ENCODE data around the gene UGP2. TPM values are rescaled to one million over a fixed set of nuclear protein-coding genes. Genes with fewer than 3 reads are reported as not detected.

UGP2 gene
- polyA plus RNA-seq, 2 donors, result 75.3 to 79.9 TPM

DNA sequence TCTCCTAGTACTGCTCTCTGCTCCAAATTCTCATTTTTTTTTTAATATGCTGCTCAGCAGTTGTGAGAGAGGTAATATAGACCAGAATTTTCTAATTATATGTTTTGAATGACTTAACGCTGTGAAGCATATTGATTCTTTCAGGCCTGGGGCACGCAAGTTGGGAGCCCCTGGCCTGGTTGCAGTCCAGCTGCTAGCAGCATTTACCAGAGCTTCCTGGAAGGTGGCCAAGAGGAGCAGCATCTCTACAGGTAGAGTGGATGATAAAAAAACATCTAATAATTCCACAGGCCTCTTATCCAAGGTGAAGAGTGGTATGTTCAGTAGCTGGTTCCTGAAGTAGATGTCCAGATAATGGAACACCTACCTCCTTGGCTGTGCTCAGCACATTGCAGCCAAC, 7.3 kb upstream of the UGP2 start:
- Histone ChIP-seq H3K27me3 (ENCODE audit: control insufficient read depth in 1 of 2, insufficient read depth in 2 of 2, low read length in 2 of 2) (no peaks in the 10 kb centered on the region), H3K4me1 (ENCODE audit: control insufficient read depth in 2 of 2, insufficient read depth in 2 of 2, low read length in 1 of 2) (no peaks in the 10 kb centered on the region), H3K4me3 (ENCODE audit: low read depth in 1 of 2, low read length in 2 of 2) (no peak overlapping the region), H3K9me3 (ENCODE audit: control insufficient read depth in 2 of 2, insufficient read depth in 1 of 2, low read depth in 1 of 2, low read length in 1 of 2) (no peaks in the 10 kb centered on the region), H3K27ac (ENCODE audit: low read depth in 2 of 2, low read length in 1 of 2) (no peak overlapping the region), H3K36me3 (ENCODE audit: control insufficient read depth in 2 of 2, insufficient read depth in 2 of 2, low read length in 1 of 2) (no peaks in the 10 kb centered on the region)
- WGBS, 2 donors, result 93 to 97% methylated on average over 2 of the region's 2 CpGs

GRCh38 chr2:63837036-63837594, 4.6 kb upstream of the UGP2 start:
- H3K9me3 ChIP-seq (ENCODE audit: control insufficient read depth in 2 of 2, insufficient read depth in 1 of 2, low read depth in 1 of 2, low read length in 1 of 2), result no peaks in the 10 kb centered on the region
- H3K4me1 ChIP-seq (ENCODE audit: control insufficient read depth in 2 of 2, insufficient read depth in 2 of 2, low read length in 1 of 2), result no peaks in the 10 kb centered on the region
- no peak overlapping the region for H3K4me3 ChIP-seq (ENCODE audit: low read depth in 1 of 2, low read length in 2 of 2)
- no peaks in the 10 kb centered on the region for H3K36me3 ChIP-seq (ENCODE audit: control insufficient read depth in 2 of 2, insufficient read depth in 2 of 2, low read length in 1 of 2)
- WGBS, 2 donors, result 66 to 69% methylated on average over 2 of the region's 2 CpGs
- no peaks in the 10 kb centered on the region for H3K27me3 ChIP-seq (ENCODE audit: control insufficient read depth in 1 of 2, insufficient read depth in 2 of 2, low read length in 2 of 2)
- peak overlapping the region in 1 of 2 donors; percentile 26 for H3K27ac ChIP-seq (ENCODE audit: low read depth in 2 of 2, low read length in 1 of 2)

GRCh38 chr2:63840081-63840784, 1.5 kb upstream of the UGP2 start:
- H3K36me3 ChIP-seq (ENCODE audit: control insufficient read depth in 2 of 2, insufficient read depth in 2 of 2, low read length in 1 of 2), result no peaks in the 10 kb centered on the region

DNA sequence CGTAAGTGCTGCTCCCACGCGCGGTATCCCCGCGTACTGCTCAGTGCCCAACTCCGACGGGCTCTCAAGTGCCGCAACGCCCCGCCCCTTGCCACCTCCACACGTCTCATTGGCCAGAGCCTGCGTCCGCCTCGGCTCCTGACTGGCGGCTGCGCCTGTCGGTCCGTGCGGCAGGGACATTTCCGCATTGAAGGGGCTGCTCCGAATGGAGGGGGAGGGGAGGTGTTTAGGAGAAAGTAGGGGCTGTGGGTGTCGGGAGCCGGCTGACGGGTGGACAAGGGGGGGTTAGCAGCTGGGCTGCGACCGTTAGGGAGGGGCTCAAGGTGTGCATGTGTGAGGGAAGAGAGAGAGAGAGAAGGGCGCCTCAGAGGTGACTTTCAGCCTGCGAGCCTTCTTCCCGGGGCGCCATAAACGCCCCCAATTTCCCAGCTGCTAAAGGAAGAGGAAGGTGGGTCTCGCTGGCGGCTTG, 877 bp upstream of the UGP2 start:
- WGBS, 2 donors, result 0% methylated on average over 33 to 34 of the region's 34 CpGs
- Histone ChIP-seq H3K9me3 (ENCODE audit: control insufficient read depth in 2 of 2, insufficient read depth in 1 of 2, low read depth in 1 of 2, low read length in 1 of 2) (no peaks in the 10 kb centered on the region), H3K4me1 (ENCODE audit: control insufficient read depth in 2 of 2, insufficient read depth in 2 of 2, low read length in 1 of 2) (peaks cover 0 to 4% of the 10 kb centered on the region in 2 donors), H3K27ac (ENCODE audit: low read depth in 2 of 2, low read length in 1 of 2) (peak overlapping the region; percentile 97 to 99), H3K27me3 (ENCODE audit: control insufficient read depth in 1 of 2, insufficient read depth in 2 of 2, low read length in 2 of 2) (no peaks in the 10 kb centered on the region), H3K4me3 (ENCODE audit: low read depth in 1 of 2, low read length in 2 of 2) (peak overlapping the region; percentile 62 to 97), H3K36me3 (ENCODE audit: control insufficient read depth in 2 of 2, insufficient read depth in 2 of 2, low read length in 1 of 2) (no peaks in the 10 kb centered on the region)

More at GRCh38 chr2:63840081-63840784, 1.5 kb upstream of the UGP2 start:
- H3K9me3 ChIP-seq (ENCODE audit: control insufficient read depth in 2 of 2, insufficient read depth in 1 of 2, low read depth in 1 of 2, low read length in 1 of 2), result no peaks in the 10 kb centered on the region
- no peaks in the 10 kb centered on the region for H3K27me3 ChIP-seq (ENCODE audit: control insufficient read depth in 1 of 2, insufficient read depth in 2 of 2, low read length in 2 of 2)
- peaks cover 0 to 4% of the 10 kb centered on the region in 2 donors for H3K4me1 ChIP-seq (ENCODE audit: control insufficient read depth in 2 of 2, insufficient read depth in 2 of 2, low read length in 1 of 2)
- 7 to 11% methylated on average over 24 of the region's 24 CpGs for WGBS, 2 donors
- peak overlapping the region; percentile 62 to 97 for H3K4me3 ChIP-seq (ENCODE audit: low read depth in 1 of 2, low read length in 2 of 2)
- peak overlapping the region; percentile 66 to 99 for H3K27ac ChIP-seq (ENCODE audit: low read depth in 2 of 2, low read length in 1 of 2)

- Histone ChIP-seq H3K4me3 (ENCODE audit: low read depth in 1 of 2, low read length in 2 of 2) (peak overlapping the region; percentile 62 to 97), H3K9me3 (ENCODE audit: control insufficient read depth in 2 of 2, insufficient read depth in 1 of 2, low read depth in 1 of 2, low read length in 1 of 2) (no peaks in the 10 kb centered on the region), H3K27me3 (ENCODE audit: control insufficient read depth in 1 of 2, insufficient read depth in 2 of 2, low read length in 2 of 2) (no peaks in the 10 kb centered on the region), H3K36me3 (ENCODE audit: control insufficient read depth in 2 of 2, insufficient read depth in 2 of 2, low read length in 1 of 2) (no peaks in the 10 kb centered on the region), H3K4me1 (ENCODE audit: control insufficient read depth in 2 of 2, insufficient read depth in 2 of 2, low read length in 1 of 2) (peaks cover 0 to 4% of the 10 kb centered on the region in 2 donors), H3K27ac (ENCODE audit: low read depth in 2 of 2, low read length in 1 of 2) (peak overlapping the region; percentile 95 to 97)
- 2 to 5% methylated on average over 24 of the region's 24 CpGs for WGBS, 2 donors
Measured at GRCh38 chr2:63842149-63843061, 709 bp downstream of the UGP2 start.

DNA sequence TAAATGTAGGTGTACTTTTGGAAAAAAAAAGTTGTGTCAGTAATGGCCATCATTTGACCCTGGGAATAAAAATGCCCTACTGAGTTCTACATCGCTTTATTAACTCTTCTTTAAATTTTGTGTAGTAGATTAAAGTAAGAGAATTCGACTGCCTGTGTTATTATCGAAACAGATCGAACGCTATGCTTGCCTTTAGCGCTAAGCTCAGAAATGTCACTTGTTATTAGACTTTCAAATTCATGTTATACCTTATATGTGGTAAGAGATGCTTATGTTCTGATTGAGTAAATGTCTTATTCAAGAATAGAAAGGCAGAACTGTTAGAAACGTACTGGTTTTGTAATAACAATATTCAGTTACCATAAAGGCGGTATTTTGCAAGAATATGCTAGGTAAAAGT, 1.4 kb downstream of the UGP2 start:
- H3K4me3 ChIP-seq (ENCODE audit: low read depth in 1 of 2, low read length in 2 of 2), result peak overlapping the region; percentile 62 to 97
- no peaks in the 10 kb centered on the region for H3K9me3 ChIP-seq (ENCODE audit: control insufficient read depth in 2 of 2, insufficient read depth in 1 of 2, low read depth in 1 of 2, low read length in 1 of 2)
- WGBS, 2 donors, result 66 to 67% methylated on average over 8 of the region's 8 CpGs
- H3K4me1 ChIP-seq (ENCODE audit: control insufficient read depth in 2 of 2, insufficient read depth in 2 of 2, low read length in 1 of 2), result peaks cover 0 to 4% of the 10 kb centered on the region in 2 donors
- H3K27me3 ChIP-seq (ENCODE audit: control insufficient read depth in 1 of 2, insufficient read depth in 2 of 2, low read length in 2 of 2), result no peaks in the 10 kb centered on the region
- H3K36me3 ChIP-seq (ENCODE audit: control insufficient read depth in 2 of 2, insufficient read depth in 2 of 2, low read length in 1 of 2), result no peaks in the 10 kb centered on the region
- H3K27ac ChIP-seq (ENCODE audit: low read depth in 2 of 2, low read length in 1 of 2), result peak overlapping the region in 1 of 2 donors; percentile 97

DNA sequence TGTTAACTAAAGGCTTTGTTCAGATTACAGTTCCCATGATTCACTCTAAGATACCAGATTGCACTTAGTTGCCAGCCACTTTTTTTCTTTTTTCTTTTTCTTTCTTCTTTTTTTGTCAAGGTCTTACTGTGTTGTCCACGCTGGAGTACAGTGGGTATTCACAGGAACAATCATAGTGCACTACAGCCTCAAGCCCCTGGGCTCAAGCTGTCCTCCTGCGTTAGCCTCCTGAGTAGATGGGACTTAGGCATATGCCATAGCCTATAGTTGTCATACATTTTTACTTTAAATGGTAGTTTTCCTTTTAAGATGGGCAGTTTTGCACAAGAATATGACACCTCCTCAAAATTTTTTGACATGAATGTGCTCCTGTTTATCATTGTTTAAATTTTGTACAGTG, 2.1 kb downstream of the UGP2 start:
- Histone ChIP-seq H3K27ac (ENCODE audit: low read depth in 2 of 2, low read length in 1 of 2) (no peak overlapping the region), H3K4me1 (ENCODE audit: control insufficient read depth in 2 of 2, insufficient read depth in 2 of 2, low read length in 1 of 2) (peaks cover 0 to 4% of the 10 kb centered on the region in 2 donors)

DNA sequence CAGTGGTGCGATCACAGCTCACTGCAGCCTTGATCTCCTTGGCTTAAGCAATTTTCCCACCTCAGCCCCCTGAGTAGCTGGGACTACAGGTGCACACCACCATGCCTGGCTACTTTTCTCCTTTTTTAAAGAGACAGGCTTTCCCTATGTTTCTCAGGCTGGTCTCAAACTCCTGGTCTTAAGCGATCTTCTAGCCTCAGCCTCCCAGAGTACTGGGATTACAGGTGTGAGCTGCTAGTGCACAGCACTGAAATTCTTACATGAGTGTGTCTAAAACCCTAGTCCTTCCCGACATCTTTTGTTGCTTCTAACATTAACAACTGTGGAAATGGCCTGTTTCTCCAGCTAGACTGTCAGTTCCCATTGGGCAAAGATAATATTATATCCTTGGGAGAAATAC, 2.9 kb downstream of the UGP2 start:
- Histone ChIP-seq H3K27ac (ENCODE audit: low read depth in 2 of 2, low read length in 1 of 2) (no peak overlapping the region), H3K4me1 (ENCODE audit: control insufficient read depth in 2 of 2, insufficient read depth in 2 of 2, low read length in 1 of 2) (peaks cover 0 to 4% of the 10 kb centered on the region in 2 donors), H3K9me3 (ENCODE audit: control insufficient read depth in 2 of 2, insufficient read depth in 1 of 2, low read depth in 1 of 2, low read length in 1 of 2) (no peaks in the 10 kb centered on the region), H3K4me3 (ENCODE audit: low read depth in 1 of 2, low read length in 2 of 2) (no peak overlapping the region), H3K27me3 (ENCODE audit: control insufficient read depth in 1 of 2, insufficient read depth in 2 of 2, low read length in 2 of 2) (no peaks in the 10 kb centered on the region), H3K36me3 (ENCODE audit: control insufficient read depth in 2 of 2, insufficient read depth in 2 of 2, low read length in 1 of 2) (no peaks in the 10 kb centered on the region)
- WGBS, 2 donors, result 82 to 86% methylated on average over 3 of the region's 3 CpGs

More for the DNA sequence above, 2.1 kb downstream of the UGP2 start:
- 84 to 88% methylated on average over 2 of the region's 2 CpGs for WGBS, 2 donors
- H3K9me3 ChIP-seq (ENCODE audit: control insufficient read depth in 2 of 2, insufficient read depth in 1 of 2, low read depth in 1 of 2, low read length in 1 of 2), result no peaks in the 10 kb centered on the region
- H3K36me3 ChIP-seq (ENCODE audit: control insufficient read depth in 2 of 2, insufficient read depth in 2 of 2, low read length in 1 of 2), result no peaks in the 10 kb centered on the region
- H3K27me3 ChIP-seq (ENCODE audit: control insufficient read depth in 1 of 2, insufficient read depth in 2 of 2, low read length in 2 of 2), result no peaks in the 10 kb centered on the region
- no peak overlapping the region for H3K4me3 ChIP-seq (ENCODE audit: low read depth in 1 of 2, low read length in 2 of 2)

DNA sequence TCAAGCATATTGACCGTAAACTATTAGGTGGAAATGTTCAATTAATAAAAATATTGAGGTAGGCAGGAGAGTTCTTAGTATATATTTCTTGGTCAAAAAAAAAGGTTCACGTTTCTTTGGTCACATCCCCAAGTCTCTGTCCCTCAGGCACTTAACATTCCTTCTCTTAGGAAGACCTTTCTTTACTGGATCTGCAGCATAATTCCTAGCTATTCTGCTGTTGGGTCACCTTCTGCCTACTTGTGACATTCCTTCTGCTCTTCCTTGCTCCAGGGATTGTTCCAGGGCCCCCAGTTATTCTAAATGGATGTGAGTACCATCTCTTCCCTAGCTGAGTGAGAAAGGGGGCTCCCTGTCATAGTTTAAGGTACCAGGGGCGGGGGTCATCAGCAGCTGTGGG, 4.2 kb downstream of the UGP2 start:
- peaks cover 0 to 4% of the 10 kb centered on the region in 2 donors for H3K4me1 ChIP-seq (ENCODE audit: control insufficient read depth in 2 of 2, insufficient read depth in 2 of 2, low read length in 1 of 2)
- no peak overlapping the region for H3K4me3 ChIP-seq (ENCODE audit: low read depth in 1 of 2, low read length in 2 of 2)
- no peaks in the 10 kb centered on the region for H3K27me3 ChIP-seq (ENCODE audit: control insufficient read depth in 1 of 2, insufficient read depth in 2 of 2, low read length in 2 of 2)
- no peaks in the 10 kb centered on the region for H3K36me3 ChIP-seq (ENCODE audit: control insufficient read depth in 2 of 2, insufficient read depth in 2 of 2, low read length in 1 of 2)
- no peak overlapping the region for H3K27ac ChIP-seq (ENCODE audit: low read depth in 2 of 2, low read length in 1 of 2)
- WGBS, 2 donors, result 86 to 87% methylated on average over 3 of the region's 3 CpGs
- H3K9me3 ChIP-seq (ENCODE audit: control insufficient read depth in 2 of 2, insufficient read depth in 1 of 2, low read depth in 1 of 2, low read length in 1 of 2), result no peaks in the 10 kb centered on the region

All from esophagus (tissue), 2 donors.